HCT116 (cell line): ENCODE measurements around the gene DDX24. TPM values are rescaled to one million over a fixed set of nuclear protein-coding genes. Genes with fewer than 3 reads are reported as not detected.

ENCODE experiments used
- ATAC-seq: fragments of 200-7000 bp; cut with Tn5 transposase; 2 replicates; pipeline ENCODE4 v1.9.1; 2020; ENCODE audit warnings: mild to moderate bottlenecking, moderate library complexity
- BruUV-seq: library from RNA; stranded (reverse); fragments of 400-500 nt; replicated peaks from 2 replicates; lab custom pipeline; 2021; lab: Mats Ljungman, UMichigan
- CTCF ChIA-PET: fragments of 300-600 bp; sonication (Branson Sonifier 250); formaldehyde crosslinking; loops from one replicate; lab custom pipeline; 2021; ENCODE audit warnings: antibody characterized with exemption; lab: Charles Lee
- POLR2A ChIA-PET: fragments of 300-600, 350-600 bp; sonication (Branson Sonifier 250); formaldehyde crosslinking; loops from one replicate; lab custom pipeline; 2021; ENCODE audit warnings: antibody characterized with exemption; lab: Charles Lee
- RAD21 ChIA-PET, 2 experiments: fragments of 300-600 bp; sonication (Branson Sonifier 250); formaldehyde crosslinking; loops; one replicate each; lab custom pipeline; 2023; ENCODE audit warnings: low total read pairs in 2 of 2; ENCODE audit not compliant: uncharacterized antibody in 2 of 2, unreplicated experiment in 2 of 2, low non-redundant PET in 1 of 2; lab: Charles Lee
- DNase-seq: peaks from one replicate; pipeline ENCODE4 v3.0.0-alpha.2; 2010; ENCODE audit warnings: low read depth, low spot score
- H2AFZ ChIP-seq: fragments of 200-600 bp; shearing (Covaris generic), sonication (generic); 2 replicates; pipeline ENCODE4 v1.6.1; 2017; ENCODE audit warnings: low read depth, mixed run types, mixed read lengths, antibody characterized with exemption, low read length; ENCODE audit not compliant: poor library complexity, severe bottlenecking
- H3K27ac ChIP-seq: 2 replicates; pipeline ENCODE4 v1.5.1; 2012; ENCODE audit warnings: low read depth, low read length
- H3K27me3 ChIP-seq: fragments of 200-600 bp; sonication (generic); 2 replicates; pipeline ENCODE4 v1.6.1; 2016; ENCODE audit warnings: mixed run types, low read length, mixed read lengths; ENCODE audit not compliant: insufficient read depth
- H3K36me3 ChIP-seq, 2 experiments: fragments of 200-500 bp in 1 of 2; fragments of 200-600 bp in 1 of 2; sonication (Bioruptor generic) in 1 of 2; sonication (generic) in 1 of 2; 2 replicates each; pipeline versions ENCODE4 v1.5.1 to v1.6.1; 2014 to 2016; ENCODE audit warnings: low read length in 2 of 2, inconsistent platforms in 1 of 2, mixed read lengths in 1 of 2, mixed run types in 1 of 2; ENCODE audit not compliant: insufficient read depth in 2 of 2, control insufficient read depth in 1 of 2
- H3K4me1 ChIP-seq, 2 experiments: fragments of 200-600 bp in 1 of 2; sonication (generic) in 1 of 2; 2 replicates each; pipeline versions ENCODE4 v1.5.1 to v1.6.1; 2012 to 2017; ENCODE audit warnings: low read length in 2 of 2, inconsistent platforms in 1 of 2, mild to moderate bottlenecking in 1 of 2, mixed read lengths in 1 of 2, mixed run types in 1 of 2, moderate library complexity in 1 of 2; ENCODE audit not compliant: insufficient read depth in 2 of 2, control insufficient read depth in 1 of 2
- H3K4me2 ChIP-seq: fragments of 200-600 bp; sonication (generic); 2 replicates; pipeline ENCODE4 v1.6.1; 2017; ENCODE audit warnings: mixed run types, low read length, mixed read lengths
- H3K4me3 ChIP-seq, 2 experiments: fragments of 200-600 bp in 1 of 2; sonication (generic) in 1 of 2; replicated peaks in 1 of 2; 2 replicates each; pipeline ENCODE4 v1.5.1; 2011 to 2016; ENCODE audit warnings: low read length in 2 of 2, control low read depth in 1 of 2, low read depth in 1 of 2, mild to moderate bottlenecking in 1 of 2, mixed read lengths in 1 of 2, mixed run types in 1 of 2
- H3K79me2 ChIP-seq: fragments of 200-600 bp; sonication (generic); 2 replicates; pipeline ENCODE4 v1.6.1; 2017; ENCODE audit warnings: mild to moderate bottlenecking, mixed run types, low read length, moderate library complexity, mixed read lengths; ENCODE audit not compliant: insufficient read depth
- H3K9ac ChIP-seq: fragments of 200-600 bp; sonication (generic); 2 replicates; pipeline ENCODE4 v1.6.1; 2016; ENCODE audit warnings: low read length, mixed read lengths
- H3K9me2 ChIP-seq: fragments of 200-600 bp; sonication (generic), shearing (Covaris generic); 2 replicates; pipeline ENCODE4 v1.6.1; 2017; ENCODE audit warnings: mixed run types, mild to moderate bottlenecking, moderate library complexity; ENCODE audit not compliant: insufficient read depth
- H3K9me3 ChIP-seq, 2 experiments: fragments of 200-500 bp in 1 of 2; fragments of 200-600 bp in 1 of 2; sonication (Bioruptor generic) in 1 of 2; sonication (generic) in 1 of 2; 2 replicates each; pipeline ENCODE4 v1.6.1; 2014 to 2017; ENCODE audit warnings: low read length in 2 of 2, mixed read lengths in 2 of 2, inconsistent platforms in 1 of 2, low read depth in 1 of 2, mild to moderate bottlenecking in 1 of 2, mixed run types in 1 of 2, moderate library complexity in 1 of 2; ENCODE audit not compliant: control insufficient read depth in 1 of 2, insufficient read depth in 1 of 2
- H4K20me1 ChIP-seq: fragments of 200-600 bp; sonication (generic), shearing (Covaris generic); 2 replicates; pipeline ENCODE4 v1.6.1; 2017; ENCODE audit warnings: mixed run types, mild to moderate bottlenecking, moderate library complexity; ENCODE audit not compliant: insufficient read depth
- CBX3 ChIP-seq: IDR thresholded peaks from 2 replicates; pipeline ENCODE4 v1.6.1; 2012; ENCODE audit warnings: low read depth
- ELF1 ChIP-seq: IDR thresholded peaks from 2 replicates; pipeline ENCODE4 v1.6.1; 2012; ENCODE audit warnings: low read depth, borderline replicate concordance
- FOSL1 ChIP-seq: IDR thresholded peaks from 2 replicates; pipeline ENCODE4 v1.6.1; 2012; ENCODE audit warnings: low read depth
- JUND ChIP-seq: IDR thresholded peaks from 2 replicates; pipeline ENCODE4 v1.6.1; 2012
- POLR2A ChIP-seq: IDR thresholded peaks from 2 replicates; pipeline ENCODE4 v1.7.0; 2011; ENCODE audit warnings: borderline replicate concordance; ENCODE audit not compliant: insufficient read depth, insufficient read length; ENCODE audit errors: extremely low read depth
- SIN3A ChIP-seq: IDR thresholded peaks from 2 replicates; pipeline ENCODE4 v1.6.1; 2012; ENCODE audit warnings: low read depth
- SRF ChIP-seq: IDR thresholded peaks from 2 replicates; pipeline ENCODE4 v1.6.1; 2012; ENCODE audit warnings: low read depth
- TCF7L2 ChIP-seq: IDR thresholded peaks from 2 replicates; pipeline ENCODE4 v1.7.0; 2011; ENCODE audit warnings: borderline replicate concordance, inconsistent platforms; ENCODE audit not compliant: insufficient read depth, insufficient read length; ENCODE audit errors: extremely low read depth
- ZFX ChIP-seq: fragments of 450-650 bp; IDR thresholded peaks from 2 replicates; pipeline ENCODE4 v1.6.1; 2017
- ZNF274 ChIP-seq: fragments of 200-500 bp; sonication (Bioruptor generic); IDR thresholded peaks from 2 replicates; pipeline ENCODE4 v1.6.1; 2014; ENCODE audit warnings: mild to moderate bottlenecking, low read depth, low read length, inconsistent platforms
- intact Hi-C: fragments of 100-400 bp; cut with micrococcal nuclease; formaldehyde crosslinking; loops from 2 replicates; pipeline ENCODE4 v1.10.0; 2022
- total RNA-seq: library from RNA; stranded (reverse); gene quantifications from one replicate; pipeline ENCODE4 v1.2.1, GENCODE V29; 2021; ENCODE audit not compliant: unreplicated experiment

The DDX24 gene
- total RNA-seq, 1 experiment from 2014 or later = 169 TPM

- H3K4me1 ChIP-seq = peaks cover 29 to 55% of the 10 kb centered on the region in 2 experiments
- intact Hi-C loops = no loop called here
- TF ChIP-seq JUND = no peak
- TF ChIP-seq ZFX = no peak
- TF ChIP-seq SRF = no peak
- TF ChIP-seq ELF1 = no peak
- no peak for TF ChIP-seq TCF7L2
- no peak for TF ChIP-seq SIN3A
- TF ChIP-seq POLR2A = no peak
- TF ChIP-seq, all 23 proteins: peak for 0
- Histone ChIP-seq H3K4me3 (peak overlapping the region; percentile 49 to 66), H3K4me2 (peak overlapping the region; percentile 93), H4K20me1 (no peaks in the 10 kb centered on the region), H3K36me3 (no peaks in the 10 kb centered on the region), H3K79me2 (no peaks in the 10 kb centered on the region; the same call in 1 of the 2 replicates), H3K9me2 (no peaks in the 10 kb centered on the region), H3K27ac (peak overlapping the region; percentile 11; the same call in 1 of the 2 replicates), H2AFZ (no peak overlapping the region), H3K9me3 (no peaks in the 10 kb centered on the region), H3K9ac (peak overlapping the region; percentile 75), H3K27me3 (no peaks in the 10 kb centered on the region)
- ATAC-seq = peak; percentile 60
- DNase-seq = no peak
- RAD21 ChIA-PET = interaction anchor here (0.9 to 1.8 kb wide), 6 partner anchors 9 to 109 kb away, joined by 3 to 6 read pairs (median 4); no protein-coding TSS in a partner anchor
- POLR2A ChIA-PET = interaction anchor here (1.5 kb wide), 1 partner anchor 88 kb away, joined by 5 read pairs; no protein-coding TSS in a partner anchor
- CTCF ChIA-PET = interaction anchor here (0.9 to 2.8 kb wide), 10 partner anchors 8 to 109 kb away, joined by 3 to 22 read pairs (median 4); no protein-coding TSS in a partner anchor
- BruUV-seq = no TSS peak
Observed at GRCh38 chr14:94027566-94028449, 53.2 kb downstream of the DDX24 start.

- Histone ChIP-seq H3K9me3 (no peaks in the 10 kb centered on the region), H3K27ac (peak overlapping the region; percentile 6; the same call in 1 of the 2 replicates), H3K4me1 (peaks cover 29 to 54% of the 10 kb centered on the region in 2 experiments), H3K79me2 (no peaks in the 10 kb centered on the region; the same call in 1 of the 2 replicates), H4K20me1 (no peaks in the 10 kb centered on the region), H3K36me3 (no peaks in the 10 kb centered on the region), H2AFZ (no peak overlapping the region), H3K4me3 (peak overlapping the region; percentile 49 to 66), H3K27me3 (no peaks in the 10 kb centered on the region), H3K9me2 (no peaks in the 10 kb centered on the region), H3K4me2 (peak overlapping the region; percentile 93)
- ChIA-PET POLR2A (no interaction called here), CTCF (interaction anchor here (1.0 to 2.8 kb wide), 5 partner anchors 9 to 105 kb away, joined by 3 to 21 read pairs (median 12); no protein-coding TSS in a partner anchor)
- ATAC-seq (no peak), DNase-seq (no peak)
- no TSS peak for BruUV-seq
- intact Hi-C loops = no loop called here
- no peak for TF ChIP-seq SIN3A
- no peak for TF ChIP-seq ZNF274
- TF ChIP-seq FOSL1 = no peak
- TF ChIP-seq CBX3 = no peak
- no peak for TF ChIP-seq SRF
- TF ChIP-seq, all 23 proteins: peak for 0
- peak overlapping the region; percentile 75 for H3K9ac ChIP-seq
- RAD21 ChIA-PET = interaction anchor here in 1 of 2 experiments (1.8 kb wide), 1 partner anchor 110 kb away, joined by 6 read pairs; no protein-coding TSS in a partner anchor
Observed at GRCh38 chr14:94026889-94027469, 54.0 kb downstream of the DDX24 start.
